Upper lobe of right lung (tissue), 1 donor: ENCODE data around the gene ARID3A. TPM values are rescaled to one million over a fixed set of nuclear protein-coding genes. Genes with fewer than 3 reads are reported as not detected.

Experiments
- ATAC-seq: fragments of 200-7000 bp; cut with Tn5 transposase; one replicate; pipeline ENCODE4 v1.9.1; 2020; ENCODE audit warnings: mild to moderate bottlenecking, moderate library complexity
- DNase-seq: peaks from one replicate; pipeline ENCODE4 v3.0.0-alpha.2; 2020
- H3K27ac ChIP-seq: fragments of 200-600 bp; one replicate; pipeline ENCODE4 v1.8.0; 2022
- H3K27me3 ChIP-seq: fragments of 200-600 bp; one replicate; pipeline ENCODE4 v1.8.0; 2022; ENCODE audit warnings: mild to moderate bottlenecking
- H3K36me3 ChIP-seq: fragments of 200-600 bp; one replicate; pipeline ENCODE4 v1.8.0; 2022
- H3K4me1 ChIP-seq: fragments of 200-600 bp; one replicate; pipeline ENCODE4 v1.8.0; 2022
- H3K4me3 ChIP-seq: fragments of 200-600 bp; one replicate; pipeline ENCODE4 v1.8.0; 2022; ENCODE audit warnings: mild to moderate bottlenecking
- H3K9me3 ChIP-seq: fragments of 200-600 bp; one replicate; pipeline ENCODE4 v1.8.0; 2022
- intact Hi-C: fragments of 100-400 bp; cut with DNase I; formaldehyde crosslinking; loops from one replicate; pipeline ENCODE4 v1.11.0; 2022
- total RNA-seq: library from RNA; stranded (reverse); fragmentation: NEBNext Ultra II Directional; extraction: Animal tissue kit (Norgen Biotek cat#: 25700); gene quantifications from one replicate; pipeline ENCODE4 v1.2.1, GENCODE V29; 2021
- TF ChIP-seq, protein P1 (sequence below): fragments of 200-600 bp; IDR thresholded peaks from one replicate; pipeline ENCODE4 v1.8.0; 2022; ENCODE audit warnings: antibody characterized with exemption
- donor health status: DM: no; HTN: yes; CAD: no; lungs with severe emphysema.

The ARID3A gene
- total RNA-seq, 1 donor from 2014 or later, result 16.1 TPM

DNA sequence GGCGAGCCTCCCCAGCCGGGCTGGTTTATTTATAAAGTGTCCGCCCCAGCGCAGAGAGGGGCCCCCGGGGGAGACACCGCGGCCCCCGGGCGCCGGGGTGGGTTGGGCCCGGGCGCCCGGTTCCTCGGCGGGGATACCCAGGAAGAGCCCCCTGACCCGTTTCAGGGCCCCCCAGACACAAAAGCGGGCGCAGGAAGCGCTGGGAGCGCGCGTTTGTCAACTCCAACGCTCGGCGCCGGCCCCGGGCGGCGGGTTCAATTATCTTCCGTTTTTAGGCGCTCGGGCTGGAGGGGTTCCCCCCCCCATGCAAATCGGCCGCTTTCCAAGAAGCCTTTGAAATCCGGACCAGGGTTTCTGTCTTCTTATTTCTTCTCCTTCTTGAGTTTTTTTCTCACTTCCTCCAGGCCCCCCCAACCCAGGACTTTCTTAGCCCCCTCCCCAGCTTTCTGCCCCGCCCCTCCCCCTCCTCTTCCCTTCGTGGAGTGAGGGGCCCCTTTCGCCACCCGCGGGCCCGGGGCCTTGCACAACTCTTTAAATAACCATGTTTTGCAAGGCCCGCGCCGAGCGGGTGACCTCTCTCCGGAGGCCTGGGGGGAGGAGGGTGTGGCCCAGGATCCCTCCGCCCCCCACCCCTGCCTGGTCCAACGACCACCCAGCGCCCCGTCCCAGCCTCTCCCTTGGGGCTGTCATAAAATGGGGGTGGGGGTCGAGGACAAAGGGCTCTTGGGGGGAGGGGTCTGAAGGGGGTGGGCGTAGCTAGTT is 935 bp downstream of the ARID3A start:
- Histone ChIP-seq H3K4me1 (peaks cover 8% of the 10 kb centered on the region), H3K4me3 (peak overlapping the region; percentile 91), H3K27me3 (no peaks in the 10 kb centered on the region), H3K9me3 (no peaks in the 10 kb centered on the region), H3K27ac (peak overlapping the region; percentile 77), H3K36me3 (peaks cover 8% of the 10 kb centered on the region)
- ATAC-seq (peak; percentile 48), DNase-seq (peak; percentile 93)
- intact Hi-C loops, result no loop called here
- TF ChIP-seq, protein P1, sequence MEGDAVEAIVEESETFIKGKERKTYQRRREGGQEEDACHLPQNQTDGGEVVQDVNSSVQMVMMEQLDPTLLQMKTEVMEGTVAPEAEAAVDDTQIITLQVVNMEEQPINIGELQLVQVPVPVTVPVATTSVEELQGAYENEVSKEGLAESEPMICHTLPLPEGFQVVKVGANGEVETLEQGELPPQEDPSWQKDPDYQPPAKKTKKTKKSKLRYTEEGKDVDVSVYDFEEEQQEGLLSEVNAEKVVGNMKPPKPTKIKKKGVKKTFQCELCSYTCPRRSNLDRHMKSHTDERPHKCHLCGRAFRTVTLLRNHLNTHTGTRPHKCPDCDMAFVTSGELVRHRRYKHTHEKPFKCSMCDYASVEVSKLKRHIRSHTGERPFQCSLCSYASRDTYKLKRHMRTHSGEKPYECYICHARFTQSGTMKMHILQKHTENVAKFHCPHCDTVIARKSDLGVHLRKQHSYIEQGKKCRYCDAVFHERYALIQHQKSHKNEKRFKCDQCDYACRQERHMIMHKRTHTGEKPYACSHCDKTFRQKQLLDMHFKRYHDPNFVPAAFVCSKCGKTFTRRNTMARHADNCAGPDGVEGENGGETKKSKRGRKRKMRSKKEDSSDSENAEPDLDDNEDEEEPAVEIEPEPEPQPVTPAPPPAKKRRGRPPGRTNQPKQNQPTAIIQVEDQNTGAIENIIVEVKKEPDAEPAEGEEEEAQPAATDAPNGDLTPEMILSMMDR, result no peak

DNA sequence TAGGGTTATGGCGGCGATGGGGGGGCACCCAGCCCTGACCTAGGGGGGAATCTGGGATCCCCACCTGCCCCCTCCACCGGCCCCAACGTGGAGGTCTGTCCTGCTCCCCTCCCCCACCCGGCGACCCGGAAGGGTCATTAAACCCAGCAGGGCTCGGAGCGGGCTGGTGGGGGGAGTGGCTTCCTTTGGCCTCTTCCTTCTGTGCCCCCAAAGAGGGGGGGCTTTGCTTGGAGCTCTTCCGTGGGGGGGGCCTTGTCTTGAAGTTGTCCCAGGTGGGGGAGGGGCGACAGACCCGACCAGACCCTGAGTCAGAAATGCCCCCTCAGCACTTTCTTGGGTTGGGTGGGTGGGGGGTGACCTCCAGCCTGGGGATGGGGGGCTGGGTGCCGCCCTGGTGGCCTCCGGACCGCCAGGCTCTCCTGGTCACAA is 1.5 kb downstream of the ARID3A start:
- Histone ChIP-seq H3K4me3 (peak overlapping the region; percentile 91), H3K27ac (peak overlapping the region; percentile 77), H3K36me3 (peaks cover 8% of the 10 kb centered on the region), H3K9me3 (no peaks in the 10 kb centered on the region), H3K27me3 (no peaks in the 10 kb centered on the region), H3K4me1 (peaks cover 9% of the 10 kb centered on the region)
- DNase-seq (peak; percentile 78), ATAC-seq (no peak)
- TF ChIP-seq, protein P1, result no peak
- intact Hi-C loops, result no loop called here

DNA sequence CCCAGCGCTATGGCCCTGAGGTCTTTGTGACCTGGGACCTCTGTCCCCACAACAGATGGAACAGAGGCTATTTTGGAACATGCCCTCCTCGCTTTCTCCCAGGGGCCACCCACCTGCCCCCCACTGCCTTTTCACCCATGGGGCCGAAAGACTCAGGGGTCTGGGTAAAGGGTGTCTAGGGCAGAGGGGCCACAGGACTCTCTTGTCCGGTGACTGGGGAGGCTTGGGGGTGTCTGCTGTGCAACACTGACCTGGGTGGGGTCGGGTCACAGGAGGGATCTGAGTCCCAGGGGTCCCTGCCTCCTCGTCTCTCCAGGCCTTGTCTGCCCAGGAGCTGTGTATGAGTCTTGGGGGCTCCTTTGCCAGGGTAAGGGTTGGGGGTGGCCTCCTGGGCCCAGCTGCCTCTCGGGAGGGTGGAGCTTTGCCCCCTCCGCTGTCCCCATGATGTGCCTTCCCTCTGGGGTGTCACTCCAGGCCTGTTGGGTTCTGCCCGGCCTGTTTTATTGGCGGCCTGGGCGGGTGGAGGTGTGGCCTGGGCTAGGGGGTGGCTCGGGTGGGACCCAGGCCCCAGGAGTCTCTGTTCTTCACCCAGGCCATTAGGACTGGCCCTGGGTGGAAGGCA is 2.1 kb downstream of the ARID3A start:
- peak overlapping the region; percentile 77 for H3K27ac ChIP-seq
- peak overlapping the region; percentile 91 for H3K4me3 ChIP-seq
- DNase-seq (no peak), ATAC-seq (no peak)
- peaks cover 8% of the 10 kb centered on the region for H3K36me3 ChIP-seq
- intact Hi-C loops, result no loop called here
- H3K4me1 ChIP-seq, result peaks cover 14% of the 10 kb centered on the region
- H3K27me3 ChIP-seq, result no peaks in the 10 kb centered on the region
- no peaks in the 10 kb centered on the region for H3K9me3 ChIP-seq
- TF ChIP-seq, protein P1, result no peak

DNA sequence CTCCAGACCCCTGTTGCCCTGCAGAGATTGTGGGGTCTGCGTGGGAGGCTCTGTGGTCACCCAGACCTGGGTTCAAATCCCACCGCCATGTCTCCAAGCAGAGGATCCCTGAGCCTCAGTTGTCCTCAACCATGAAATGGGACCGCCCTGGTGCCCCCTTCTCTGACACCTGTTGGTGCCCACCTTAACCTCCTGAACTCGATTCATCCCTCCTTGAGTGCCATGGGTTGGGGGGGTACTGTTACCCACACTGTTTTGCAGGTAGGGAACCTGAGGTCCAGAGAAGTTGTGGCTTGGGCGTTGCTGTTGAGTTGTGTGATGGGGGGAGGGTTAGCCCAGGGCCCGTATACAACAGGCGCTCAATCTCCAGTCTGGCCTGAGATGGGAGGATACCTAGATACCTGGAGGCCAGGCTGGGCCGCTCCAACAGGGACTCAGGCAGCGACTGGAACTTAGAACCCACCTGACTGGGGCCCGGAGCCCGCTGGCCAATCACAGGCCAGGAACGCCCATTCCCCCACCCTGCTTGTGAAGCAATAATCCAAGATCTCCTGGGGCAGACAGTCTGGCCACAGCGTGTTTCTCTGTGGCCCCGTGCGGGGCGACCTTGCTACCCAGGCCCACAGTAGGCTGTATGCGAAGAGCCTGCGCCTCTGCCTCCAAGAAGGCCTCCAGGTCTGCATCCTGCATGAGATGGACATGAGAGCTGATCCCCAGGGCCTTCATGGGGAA is 2.8 kb downstream of the ARID3A start:
- TF ChIP-seq, protein P1, result no peak
- no peaks in the 10 kb centered on the region for H3K27me3 ChIP-seq
- intact Hi-C loops, result no loop called here
- H3K4me1 ChIP-seq, result peaks cover 22% of the 10 kb centered on the region
- ATAC-seq (peak; percentile 43), DNase-seq (peak; percentile 82)
- H3K4me3 ChIP-seq, result no peak overlapping the region
- no peak overlapping the region for H3K27ac ChIP-seq
- no peaks in the 10 kb centered on the region for H3K9me3 ChIP-seq
- H3K36me3 ChIP-seq, result peaks cover 8% of the 10 kb centered on the region

DNA sequence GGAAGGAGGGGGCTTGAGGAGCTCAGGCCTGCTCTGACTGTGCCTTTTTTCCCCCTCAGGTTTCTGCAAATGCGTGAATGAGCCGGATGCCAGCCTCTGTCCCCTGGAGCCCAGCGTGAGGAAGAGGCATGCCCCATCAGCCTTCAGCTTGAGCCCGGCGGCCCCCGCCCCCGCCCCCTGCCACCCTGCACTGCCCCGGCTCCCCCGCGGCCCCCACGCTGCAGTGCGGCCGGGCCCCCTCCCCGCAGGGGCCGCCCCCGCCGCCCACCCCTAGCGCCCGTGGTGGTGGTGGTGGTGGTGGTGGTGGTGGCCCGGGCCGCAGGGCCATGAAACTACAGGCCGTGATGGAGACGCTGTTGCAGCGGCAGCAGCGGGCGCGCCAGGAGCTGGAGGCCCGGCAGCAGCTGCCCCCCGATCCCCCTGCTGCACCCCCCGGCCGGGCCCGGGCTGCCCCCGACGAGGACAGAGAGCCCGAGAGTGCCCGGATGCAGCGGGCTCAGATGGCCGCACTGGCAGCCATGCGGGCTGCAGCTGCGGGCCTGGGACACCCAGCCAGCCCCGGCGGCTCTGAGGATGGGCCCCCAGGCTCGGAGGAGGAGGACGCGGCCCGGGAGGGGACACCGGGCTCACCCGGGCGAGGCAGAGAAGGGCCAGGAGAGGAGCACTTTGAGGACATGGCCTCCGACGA is 3.5 kb downstream of the ARID3A start:
- Histone ChIP-seq H3K9me3 (no peaks in the 10 kb centered on the region), H3K4me3 (no peak overlapping the region), H3K36me3 (peaks cover 8% of the 10 kb centered on the region), H3K27ac (no peak overlapping the region), H3K4me1 (peaks cover 28% of the 10 kb centered on the region), H3K27me3 (no peaks in the 10 kb centered on the region)
- ATAC-seq, result no peak
- TF ChIP-seq, protein P1, result no peak
- DNase-seq, result no peak
- intact Hi-C loops, result no loop called here
